RPMI8226 (cell line): ENCODE results near the gene UNC93A.
"Not testable (repeated sequence)": the region's sequence is repeated elsewhere in the genome, so short reads cannot be mapped to it uniquely, and the experiment has no call there.

Experiments
- DNase-seq: peaks from one replicate; pipeline ENCODE4 v3.0.0-alpha.2; 2015

The UNC93A gene

DNA sequence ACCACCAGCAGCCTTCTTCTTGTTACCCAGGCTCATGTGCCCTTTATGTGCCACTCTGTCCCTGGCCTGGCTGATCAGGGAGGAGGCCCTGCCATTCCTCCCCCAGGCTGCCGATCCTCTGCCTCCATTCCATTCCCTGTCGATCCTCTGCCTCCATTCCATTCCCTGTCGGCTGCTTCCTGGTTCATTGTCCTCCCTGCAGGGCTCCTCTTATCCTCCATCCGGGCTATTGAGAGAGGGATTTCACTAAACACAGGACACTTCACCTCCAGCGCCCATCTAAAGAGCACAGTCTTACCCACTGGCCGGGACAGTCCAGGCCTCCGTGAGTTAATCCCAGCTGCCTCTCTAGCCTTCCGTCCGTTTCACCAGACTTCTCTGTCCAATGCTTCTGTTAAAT, 26.1 kb downstream of the UNC93A start:
- DNase-seq, result no peak

DNA sequence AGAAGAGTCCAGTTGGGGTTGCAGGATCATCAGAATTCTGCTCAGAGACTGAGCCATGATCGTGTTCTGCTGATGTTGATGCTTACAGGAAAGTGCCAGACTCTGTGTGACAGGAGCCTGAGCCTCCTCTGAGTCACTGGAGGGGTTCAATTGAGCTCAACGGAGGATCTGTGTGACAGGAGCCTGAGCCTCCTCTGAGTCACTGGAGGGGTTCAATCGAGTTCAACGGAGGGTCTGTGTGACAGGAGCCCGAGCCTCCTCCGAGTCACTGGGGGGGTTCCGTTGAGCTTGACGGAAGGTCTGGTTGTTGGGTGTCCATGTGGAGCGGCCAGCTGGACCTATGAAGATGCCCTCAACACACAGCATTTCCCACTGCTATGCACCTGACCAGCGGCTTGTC, 27.2 kb downstream of the UNC93A start:
- DNase-seq, result not testable (repeated sequence)

DNA sequence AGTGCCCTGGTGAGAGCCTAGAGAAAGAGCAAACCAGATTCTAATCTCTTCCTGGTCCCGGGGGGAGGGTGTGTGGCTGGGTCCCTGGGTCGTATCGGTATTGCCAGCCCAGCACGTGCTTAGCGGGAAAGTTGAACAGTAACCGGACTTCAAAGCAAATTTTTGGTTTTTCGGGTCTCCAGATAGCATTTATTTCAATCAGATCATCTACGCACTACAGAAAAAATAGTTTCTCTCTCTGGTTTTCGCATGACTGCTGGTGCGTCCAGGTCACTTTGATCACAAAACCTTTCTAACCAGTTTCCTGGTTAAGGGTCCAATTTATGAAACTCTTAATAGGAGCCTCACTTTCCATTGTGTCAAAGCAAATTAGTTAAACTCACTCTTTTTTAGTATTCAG, 27.7 kb downstream of the UNC93A start:
- not testable (repeated sequence) for DNase-seq

DNA sequence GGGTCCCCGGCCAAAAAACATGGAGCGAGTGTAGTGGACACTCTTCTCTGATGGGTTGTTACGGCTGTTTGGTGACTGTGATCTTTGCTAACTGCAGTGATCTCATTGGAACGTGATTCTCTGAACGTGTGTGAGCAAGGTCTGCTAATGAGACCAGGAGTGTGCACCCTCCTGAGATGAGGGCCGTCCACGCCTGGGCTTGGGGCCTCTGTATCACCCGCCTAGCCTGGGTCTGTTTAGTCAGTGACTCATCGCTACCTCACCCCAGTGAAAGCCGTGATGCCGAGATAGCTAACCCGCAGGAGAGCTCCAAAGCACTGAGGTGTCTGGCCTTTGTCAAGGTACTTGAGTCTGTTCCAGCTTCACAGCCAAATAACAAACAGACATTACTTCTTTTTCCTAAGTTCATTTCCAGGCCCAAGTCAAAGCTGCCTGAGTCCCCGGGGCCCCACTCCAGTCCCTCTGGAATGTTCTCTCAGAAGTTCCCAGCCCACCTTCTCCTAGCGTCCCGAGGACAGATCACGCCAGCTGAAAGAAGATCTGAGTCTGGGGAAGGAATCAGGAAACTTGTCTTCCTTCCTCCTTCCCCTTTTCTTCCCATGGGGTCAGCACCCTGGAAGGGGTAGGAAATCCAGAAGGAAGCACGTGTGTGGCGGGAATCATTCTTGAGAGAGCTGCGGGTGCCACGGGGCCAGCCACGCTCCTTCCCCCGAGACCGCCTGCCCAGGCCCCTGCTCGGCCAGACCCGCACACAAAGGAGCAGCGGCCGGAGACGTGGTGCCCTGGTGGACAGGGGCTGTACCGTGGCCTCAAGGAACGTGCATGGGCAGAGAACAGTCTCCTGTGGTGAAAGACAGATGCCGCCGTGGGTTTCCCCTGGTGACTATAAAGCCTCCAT, 29.0 kb downstream of the UNC93A start:
- not testable (repeated sequence) for DNase-seq

DNA sequence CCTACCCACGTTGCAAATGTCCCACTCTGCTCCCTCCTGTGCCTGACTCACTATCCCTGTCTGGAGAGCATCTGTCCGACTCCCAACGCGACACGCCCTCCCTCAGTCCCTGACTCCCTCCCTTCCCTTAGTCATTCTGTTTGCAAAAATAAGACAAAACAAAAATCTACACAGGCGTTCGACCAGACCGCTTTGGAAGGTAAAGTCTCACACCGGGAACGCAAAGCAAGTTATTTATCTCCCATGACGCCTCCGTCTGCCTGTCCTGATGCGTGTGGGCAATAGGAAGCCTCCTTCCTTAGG, 29.6 kb downstream of the UNC93A start:
- DNase-seq, result not testable (repeated sequence)

DNA sequence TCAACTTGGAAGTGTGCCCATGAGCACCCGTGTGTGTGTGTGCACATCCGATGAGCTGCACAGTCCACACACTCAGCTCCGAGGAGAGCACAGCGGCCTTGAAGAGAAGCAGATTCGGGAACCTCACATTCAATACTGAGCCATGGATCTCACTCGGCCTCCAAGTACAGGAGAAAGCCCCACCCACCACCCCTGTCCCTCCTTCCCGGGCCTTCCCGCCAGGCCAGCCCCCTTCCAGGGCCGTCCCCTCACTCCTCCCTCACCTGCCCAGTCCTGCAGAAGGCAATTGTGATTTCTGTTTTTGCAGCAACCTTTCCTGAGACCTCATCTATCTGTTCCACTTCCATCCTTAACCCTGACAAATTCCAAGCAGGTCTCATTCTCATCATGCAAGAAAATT, 30.1 kb downstream of the UNC93A start:
- not testable (repeated sequence) for DNase-seq

DNA sequence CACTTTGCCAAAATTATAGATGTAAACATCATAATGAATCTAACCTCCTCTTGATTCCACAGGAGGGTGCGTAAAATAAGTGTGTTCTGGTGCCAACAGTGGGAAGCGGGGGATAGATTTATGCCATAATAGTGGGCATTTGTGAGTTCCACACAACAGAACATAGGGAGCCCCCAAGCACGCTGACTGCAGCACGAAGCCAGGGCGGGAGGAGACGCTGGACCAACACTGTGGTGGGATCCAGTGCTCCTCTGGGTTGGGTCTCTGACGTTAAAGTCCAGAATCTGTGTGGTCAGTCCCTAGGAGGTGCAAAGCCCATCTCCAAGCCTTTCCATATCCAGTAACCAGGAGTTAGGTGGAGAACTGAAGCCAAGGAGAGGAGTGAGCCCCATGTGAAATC, 32.0 kb downstream of the UNC93A start:
- no peak for DNase-seq

DNA sequence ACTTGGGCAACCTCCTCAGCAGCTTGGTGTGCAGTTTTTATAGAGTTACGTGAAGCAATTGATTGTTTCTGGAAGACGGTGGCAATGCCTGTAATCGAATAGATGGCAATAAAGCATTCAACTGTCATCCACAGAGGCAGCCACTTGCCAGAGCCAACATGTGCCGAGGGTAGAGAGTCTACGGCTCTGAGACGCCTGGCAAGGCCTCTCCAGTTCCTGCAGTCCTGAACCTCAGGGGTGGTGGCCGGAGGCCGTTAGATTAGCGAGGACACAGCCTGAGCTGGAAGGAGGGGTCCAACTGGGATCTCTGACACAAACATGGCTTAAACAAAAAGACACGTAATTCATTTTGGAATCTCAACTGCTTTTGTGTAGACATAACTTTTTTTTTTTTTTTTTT, 33.0 kb downstream of the UNC93A start:
- DNase-seq, result no peak

DNA sequence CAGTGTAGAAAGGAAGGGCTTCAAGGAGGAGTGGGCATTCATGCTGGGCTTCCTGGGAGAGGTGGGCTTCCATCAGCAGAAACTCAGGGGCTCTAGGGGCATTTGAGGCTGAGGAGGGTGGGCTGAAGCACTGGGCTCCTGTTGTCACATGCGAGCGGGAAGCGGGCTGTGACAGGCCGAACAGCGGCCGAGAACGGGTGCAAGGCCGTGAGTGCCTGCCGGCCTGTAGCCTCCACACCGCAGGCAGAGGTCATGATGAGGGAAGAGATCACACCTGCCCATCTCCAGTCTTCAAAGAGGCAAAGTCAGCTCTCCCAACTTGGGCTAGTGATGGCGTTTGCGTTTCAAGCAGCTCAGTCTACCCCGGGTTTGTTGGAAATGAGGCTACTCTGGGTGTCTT, 34.7 kb downstream of the UNC93A start:
- DNase-seq, result no peak

DNA sequence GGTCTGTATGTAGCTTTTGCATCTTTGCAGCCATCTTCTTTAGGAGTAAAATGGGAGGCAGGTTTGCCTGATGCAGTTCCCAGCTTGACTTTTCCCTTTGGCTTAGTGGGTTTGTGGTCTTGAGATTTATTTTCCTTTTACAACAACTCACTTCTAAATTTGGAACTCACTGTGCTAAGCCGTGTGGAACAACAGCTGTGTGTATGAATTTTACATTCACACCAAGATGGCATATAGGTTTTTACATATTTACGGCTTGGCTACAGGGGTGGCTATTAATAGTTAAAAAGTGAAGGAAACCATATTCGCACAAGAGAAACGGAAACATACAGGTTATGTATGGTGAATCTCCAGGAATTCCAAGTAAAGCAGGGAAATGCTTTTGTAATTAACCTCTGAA, 36.3 kb downstream of the UNC93A start:
- DNase-seq, result no peak

DNA sequence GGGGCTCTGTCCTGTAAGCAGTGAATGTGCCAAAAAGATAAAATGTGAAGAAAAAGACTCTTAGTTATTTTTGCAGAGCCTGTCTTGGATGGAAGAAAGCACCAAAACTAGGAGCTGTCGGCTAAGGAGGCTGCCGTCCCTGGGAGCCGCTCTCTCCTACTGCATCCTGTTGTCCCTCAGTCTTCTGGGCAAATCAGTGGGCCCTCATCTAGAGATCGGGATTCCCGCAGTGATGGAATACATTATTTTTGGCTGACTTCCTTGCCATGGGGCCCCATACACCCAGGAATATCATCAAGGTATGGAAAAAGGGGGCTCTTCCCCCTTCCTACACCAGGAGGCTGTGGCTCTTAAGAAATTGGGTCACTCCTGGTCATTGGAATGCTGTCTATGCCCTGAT, 37.0 kb downstream of the UNC93A start:
- no peak for DNase-seq

DNA sequence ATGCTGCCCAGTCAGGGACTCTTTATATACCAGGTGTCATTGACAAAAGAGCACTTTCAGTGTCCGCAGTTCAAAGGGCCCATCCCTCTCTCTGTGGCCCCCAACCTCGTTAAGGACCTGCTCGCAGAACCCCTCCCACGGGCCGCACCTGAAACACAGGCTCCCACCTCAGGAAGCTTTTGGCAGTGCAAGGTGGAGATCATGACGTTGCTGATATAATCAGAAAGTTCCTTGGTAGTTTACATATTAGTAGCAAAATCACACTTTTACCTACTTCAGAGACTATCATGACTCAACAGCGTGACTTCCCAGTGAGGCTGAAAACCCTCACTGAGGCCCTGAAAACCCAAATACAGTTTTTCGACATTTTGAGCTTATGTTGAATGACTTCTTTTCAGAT, 37.9 kb downstream of the UNC93A start:
- DNase-seq, result no peak

DNA sequence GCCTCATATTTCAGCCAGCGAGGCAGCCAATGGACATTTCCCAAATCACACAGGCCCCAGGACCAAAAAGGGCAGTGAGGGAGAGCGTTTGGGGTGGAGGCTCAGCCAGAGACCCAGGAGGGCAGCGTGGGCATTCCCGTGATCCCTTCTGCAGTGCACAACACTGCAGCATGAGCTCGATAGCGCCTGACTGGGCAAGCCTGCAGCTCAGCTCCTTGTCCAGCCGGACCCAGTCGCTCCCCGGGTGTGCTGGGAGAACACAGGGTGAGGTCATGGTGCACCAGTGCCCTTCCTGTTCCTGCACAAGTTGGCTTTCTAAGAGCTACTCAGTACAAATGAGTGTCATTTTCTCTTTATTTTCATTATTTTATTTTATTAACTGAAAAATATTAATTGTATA, 39.6 kb downstream of the UNC93A start:
- DNase-seq, result no peak

DNA sequence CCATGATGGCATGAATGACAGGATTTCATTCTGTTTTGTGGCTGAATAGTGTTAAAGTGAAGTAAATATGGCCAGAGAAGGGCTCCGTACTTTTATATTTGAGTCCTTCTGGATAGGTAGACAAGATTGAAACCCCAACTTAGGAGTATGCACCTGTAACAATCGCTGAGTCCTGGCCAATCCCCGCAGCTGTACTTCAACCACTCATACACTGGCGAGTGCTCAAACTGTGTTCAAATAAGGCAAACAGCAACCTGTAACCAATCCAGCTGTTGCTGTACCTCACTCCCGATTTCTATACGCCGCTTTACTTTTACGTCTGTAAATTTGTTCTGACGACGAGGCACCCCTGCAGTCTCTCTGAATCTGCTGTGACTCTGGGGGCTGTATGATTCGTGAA, 40.5 kb downstream of the UNC93A start:
- no peak for DNase-seq

DNA sequence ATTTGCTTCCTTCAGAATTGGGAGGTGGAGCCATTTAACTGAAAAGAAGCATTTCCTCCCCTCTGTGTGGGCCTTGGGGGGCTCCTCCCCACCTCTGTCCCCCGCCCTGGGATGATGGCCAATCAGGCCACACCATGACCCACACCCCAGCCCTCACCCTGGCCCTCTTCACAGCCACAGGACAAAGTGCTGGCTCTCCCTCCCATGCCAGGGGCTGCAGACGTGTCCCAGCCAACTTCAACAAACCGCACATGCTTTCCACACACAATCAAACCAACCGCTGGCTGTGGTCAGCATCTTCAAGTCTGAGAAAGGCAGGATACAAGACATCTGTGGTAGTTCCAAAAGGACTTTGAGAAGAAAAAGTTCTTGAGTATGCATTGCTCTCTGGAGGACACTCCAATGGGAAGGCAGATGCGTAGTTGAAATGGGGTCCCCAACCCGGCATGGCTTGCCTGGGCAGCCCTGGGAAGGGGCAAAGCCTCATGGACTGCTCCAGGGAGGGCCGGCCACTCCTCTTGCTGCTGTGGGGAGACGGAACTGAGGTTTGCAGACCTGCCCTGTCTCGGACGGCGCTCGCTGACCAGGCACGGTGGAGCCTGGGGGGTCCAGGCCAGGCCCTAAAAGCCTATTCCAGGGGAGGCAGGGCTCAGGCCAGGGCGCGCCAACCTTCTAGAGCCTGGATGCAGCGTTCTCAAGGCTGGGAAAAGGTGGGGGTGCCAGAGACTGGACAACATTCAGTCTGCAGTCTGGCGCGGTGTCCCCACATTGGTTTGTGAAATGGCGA, 45.9 kb downstream of the UNC93A start:
- DNase-seq, result no peak

DNA sequence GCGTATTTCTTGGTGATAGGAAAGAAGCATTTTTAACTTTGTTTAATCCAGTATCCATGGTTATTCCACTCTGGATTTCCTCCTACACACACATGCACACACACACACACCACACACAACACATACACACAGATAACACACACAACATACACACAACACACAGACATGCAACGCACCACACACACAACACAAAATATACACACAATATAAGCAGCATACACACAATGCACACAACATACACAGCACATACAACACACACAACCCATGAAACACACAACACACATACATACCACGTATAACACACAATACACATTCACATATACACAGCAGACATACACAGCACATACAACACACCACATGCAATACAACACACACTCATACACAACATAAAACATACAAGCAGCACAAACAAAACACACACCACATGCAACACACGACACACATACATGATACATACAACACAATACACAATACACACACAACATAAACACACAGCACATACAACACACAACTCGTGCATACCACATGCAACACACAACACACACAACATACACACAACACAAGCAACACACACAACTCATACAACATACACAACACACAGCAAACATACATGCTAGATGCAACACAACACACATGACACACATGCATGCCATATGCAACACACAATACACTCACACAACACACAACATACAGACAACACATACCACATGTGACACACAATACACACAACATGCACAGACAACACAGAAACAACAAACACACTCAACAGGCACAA, 46.7 kb downstream of the UNC93A start:
- no peak for DNase-seq

DNA sequence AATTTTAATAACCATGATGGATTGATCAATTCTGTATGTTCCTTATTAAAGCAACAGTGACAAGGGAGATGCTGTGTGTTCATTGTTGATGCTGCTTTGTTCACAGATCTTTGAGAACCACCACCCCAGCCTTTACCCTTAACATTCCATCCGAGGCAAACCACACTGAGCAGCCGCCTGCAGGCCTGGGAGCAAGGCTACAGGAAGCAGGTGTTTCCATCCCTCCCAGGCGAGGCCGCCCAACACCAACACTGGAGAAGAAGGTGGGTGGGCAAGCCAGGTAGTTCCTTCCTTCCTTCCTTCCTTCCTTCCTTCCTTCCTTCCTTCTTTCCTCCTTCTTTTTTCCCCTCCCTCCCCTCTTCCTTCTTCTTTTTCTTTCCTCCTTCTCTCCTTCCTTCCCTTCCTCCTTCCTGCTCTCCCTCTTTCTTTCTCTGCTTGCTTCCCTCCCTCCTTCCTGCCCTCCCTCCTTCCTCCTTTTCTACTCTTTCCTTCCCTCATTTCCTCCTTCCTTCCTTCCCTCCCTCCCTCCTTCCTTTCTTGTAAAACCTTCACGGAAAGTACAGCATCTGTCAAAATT, 47.5 kb downstream of the UNC93A start:
- DNase-seq, result no peak

DNA sequence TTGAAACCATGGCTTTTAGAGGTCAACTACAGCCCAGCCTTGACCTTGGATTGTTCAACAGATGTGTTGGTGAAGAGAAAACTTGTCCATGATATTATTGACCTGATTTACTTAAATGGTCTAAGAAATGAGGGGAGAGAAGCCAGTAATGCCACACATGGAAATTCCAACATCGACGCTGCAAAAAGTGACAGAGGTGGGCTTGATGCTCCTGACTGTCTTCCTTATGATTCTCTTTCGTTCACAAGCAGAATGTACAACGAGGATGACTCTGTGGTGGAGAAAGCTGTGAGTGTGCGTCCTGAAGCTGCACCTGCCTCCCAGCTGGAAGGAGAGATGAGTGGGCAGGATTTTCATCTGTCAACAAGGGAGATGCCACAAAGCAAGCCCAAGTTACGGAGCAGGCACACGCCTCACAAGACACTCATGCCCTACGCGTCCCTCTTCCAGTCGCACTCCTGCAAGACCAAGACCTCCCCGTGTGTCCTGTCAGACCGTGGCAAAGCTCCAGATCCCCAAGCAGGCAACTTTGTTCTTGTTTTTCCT, 50.0 kb downstream of the UNC93A start:
- no peak for DNase-seq

DNA sequence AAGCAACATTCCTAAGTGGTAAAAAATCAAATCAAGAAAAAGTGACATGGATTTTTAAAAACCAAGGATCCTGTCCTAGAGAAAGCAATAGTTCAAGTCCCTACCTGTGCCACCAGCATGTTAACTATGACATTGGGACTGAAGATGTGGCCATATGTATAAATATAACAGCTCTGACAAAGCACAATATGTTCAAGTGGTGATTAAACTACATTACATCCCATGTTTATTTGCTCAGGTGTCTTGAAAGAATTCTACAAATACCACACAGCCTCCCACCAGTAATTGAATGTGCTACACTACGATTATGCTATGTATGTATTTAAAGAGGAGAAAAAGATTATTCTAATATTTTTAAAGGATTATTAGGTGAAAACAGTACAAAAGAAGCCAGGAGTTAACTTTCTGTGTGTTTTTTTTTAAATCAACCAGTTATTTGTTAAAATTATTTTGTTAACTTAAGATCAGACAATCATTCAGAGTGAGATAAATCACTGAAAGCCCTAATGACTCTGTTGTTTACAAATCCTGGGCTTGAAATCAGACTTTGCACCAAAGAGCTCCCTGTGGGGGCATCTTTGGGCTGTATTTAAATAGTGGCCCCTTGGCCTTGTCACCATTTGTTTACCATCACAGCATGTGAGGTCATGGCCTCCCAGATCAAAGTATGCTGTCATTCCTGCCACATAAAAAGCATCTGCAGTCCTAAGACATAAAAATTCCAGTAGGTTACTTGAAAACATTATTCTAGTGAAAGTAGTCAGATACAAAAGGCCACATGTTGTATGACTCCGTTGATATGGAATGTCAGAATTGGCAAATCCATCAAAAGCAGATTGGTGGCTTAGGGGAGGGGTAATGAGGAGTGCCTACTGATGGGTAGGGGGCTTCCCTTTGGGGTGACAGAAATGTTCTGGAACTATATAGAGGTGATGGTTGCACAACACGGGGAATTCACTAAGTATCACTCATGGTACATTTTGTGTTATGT, 50.8 kb downstream of the UNC93A start:
- no peak for DNase-seq

DNA sequence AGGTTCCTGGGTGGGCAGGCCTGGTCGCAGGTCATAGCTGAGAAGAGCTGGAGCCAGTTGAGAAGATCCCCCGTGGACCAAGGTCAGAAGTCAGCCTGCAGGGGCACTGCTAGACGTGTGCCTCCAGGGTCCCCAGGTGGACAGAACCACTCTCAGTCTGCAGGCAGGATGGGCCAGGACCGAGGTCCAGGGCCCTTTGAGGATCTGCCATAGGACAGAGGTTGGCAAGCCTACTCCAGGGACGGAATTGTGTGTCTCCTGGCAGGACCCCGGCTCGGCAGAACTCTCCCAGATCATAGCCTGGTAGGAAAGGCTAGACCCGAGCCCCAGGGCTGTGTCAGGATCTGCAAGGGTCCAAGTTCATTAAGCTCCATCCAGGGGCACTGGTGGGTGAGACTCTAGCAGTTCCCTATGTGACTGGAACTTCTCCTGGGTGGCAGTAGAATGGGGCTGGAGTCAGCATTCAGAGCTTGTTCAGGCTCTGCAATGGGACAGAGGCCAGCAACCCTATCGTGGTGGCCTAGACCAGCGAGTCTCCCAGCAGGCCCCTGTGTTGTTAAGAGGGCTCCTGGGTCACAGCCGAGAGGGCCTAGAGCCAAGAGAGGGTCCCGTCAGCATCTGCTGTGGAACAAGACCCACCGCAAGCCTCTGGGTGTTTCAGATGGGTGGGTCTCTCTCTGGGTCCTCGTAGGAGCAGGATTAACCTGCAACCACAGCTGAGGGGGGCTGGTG, 51.9 kb downstream of the UNC93A start:
- no peak for DNase-seq

DNA sequence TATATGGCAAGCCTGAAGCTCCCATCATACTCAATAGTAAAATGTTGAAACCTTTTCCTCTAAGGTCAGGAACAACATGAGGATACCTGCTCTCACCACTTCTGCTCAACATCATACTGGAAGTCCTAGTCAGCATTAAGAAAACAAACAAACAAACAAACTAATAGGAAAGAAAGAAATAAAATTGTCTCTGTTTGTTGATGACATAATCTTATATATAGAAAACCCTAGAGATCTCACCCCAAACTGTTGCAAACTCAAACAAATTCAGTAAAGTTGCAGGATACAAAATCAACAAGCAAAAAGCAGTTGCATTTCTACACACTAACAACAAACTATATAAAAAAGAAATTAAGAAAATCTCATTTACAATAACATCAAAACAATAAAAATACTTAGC, 54.2 kb downstream of the UNC93A start:
- DNase-seq, result no peak
